HG03520 (cell line): ENCODE measurements around the gene LPP.

Experiments used
- ATAC-seq: cut with Tn5 transposase; IDR thresholded peaks from one replicate; pipeline ENCODE4 v1.9.1; 2021; ENCODE audit warnings: mild to moderate bottlenecking, moderate library complexity; ENCODE audit not compliant: unreplicated experiment

The LPP gene

DNA sequence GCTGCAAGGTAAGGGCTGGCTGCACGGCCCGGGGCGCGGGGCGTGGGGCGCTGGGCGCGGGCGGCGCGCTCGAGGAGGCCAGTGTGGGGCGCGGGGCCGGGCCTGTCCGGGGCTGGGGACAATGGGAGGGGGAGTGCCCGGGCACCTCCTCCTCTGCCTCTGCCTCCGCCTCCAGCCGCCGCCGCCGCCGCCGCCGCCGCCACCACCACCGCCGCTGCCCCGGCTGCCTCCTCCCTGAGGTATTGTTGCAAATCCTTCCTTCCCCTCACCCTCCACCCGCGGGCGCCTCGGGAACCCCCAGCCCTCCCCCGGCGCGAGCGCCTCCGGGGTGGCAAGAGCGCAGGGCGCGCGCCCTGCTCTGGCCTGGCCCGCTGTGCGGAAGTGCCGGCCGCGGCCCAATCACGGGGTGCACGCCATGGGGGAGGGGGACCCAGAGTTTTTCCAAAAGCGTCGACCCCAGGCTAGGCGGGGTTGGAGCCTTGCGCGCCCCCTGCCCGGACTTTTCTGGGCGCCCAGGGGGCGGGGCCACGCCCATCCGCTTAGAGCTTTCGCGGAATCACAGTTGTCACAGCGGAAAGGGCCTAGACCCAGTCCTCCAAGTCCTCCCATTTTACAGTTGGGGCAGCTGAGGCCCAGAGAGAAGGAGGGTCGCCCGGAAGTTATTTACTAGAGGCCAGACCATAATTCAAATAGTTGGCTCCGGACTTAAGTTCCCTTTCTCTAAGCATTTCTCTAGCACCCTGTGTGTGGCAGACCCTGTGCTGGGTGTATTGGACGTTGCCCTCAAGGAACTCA, at the start of gene LPP:
TSS of gene LPP (plus strand) at position 144 of the 795 bp plus-strand sequence. CDS start 251,964 bp downstream, outside the sequence.
- ATAC-seq: peak; percentile 72

DNA sequence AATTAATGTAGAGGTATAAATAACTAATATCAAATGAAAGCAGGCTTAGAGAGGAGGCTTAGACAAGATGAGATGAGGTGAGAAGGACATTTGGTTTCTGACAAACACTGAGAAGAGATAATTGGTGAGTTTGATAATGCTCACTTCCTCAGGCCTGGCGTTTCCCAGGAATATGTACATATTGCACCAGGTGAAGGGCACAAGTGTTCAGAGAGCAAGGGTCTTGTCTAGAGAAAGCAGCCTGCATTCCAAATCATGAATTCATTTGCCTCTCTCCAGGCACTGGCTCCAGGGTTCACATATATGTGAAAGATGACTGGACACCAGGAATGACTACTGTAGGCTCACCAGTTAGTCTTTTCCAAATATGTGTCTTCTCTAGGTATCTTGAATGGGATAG, 48.0 kb upstream of the LPP start:
- ATAC-seq: no peak

DNA sequence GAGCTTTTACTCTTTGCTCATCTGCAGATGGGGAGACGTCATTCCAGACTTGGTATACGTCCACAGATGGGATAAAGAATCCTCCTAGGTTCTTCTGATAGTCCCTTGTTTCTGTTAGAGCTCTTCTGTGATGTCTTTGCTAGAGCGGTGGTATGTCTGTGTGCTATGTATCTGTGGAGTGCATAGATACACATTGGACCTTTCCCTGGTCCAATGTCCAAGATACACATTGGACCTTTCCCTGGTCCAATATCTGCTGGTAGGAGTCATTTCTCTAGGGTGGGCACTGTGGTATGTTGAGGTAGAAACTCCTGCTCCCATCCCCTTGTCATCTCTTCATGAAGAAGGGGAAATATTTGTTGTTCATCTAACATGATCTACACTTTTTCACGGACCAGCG, 47.5 kb upstream of the LPP start:
- no peak for ATAC-seq

- no peak for ATAC-seq
These were observed 46.8 kb upstream of the LPP start for GRCh38 chr3:188106887-188107830.

- no peak for ATAC-seq
These were observed 45.1 kb upstream of the LPP start for GRCh38 chr3:188108703-188109412.

DNA sequence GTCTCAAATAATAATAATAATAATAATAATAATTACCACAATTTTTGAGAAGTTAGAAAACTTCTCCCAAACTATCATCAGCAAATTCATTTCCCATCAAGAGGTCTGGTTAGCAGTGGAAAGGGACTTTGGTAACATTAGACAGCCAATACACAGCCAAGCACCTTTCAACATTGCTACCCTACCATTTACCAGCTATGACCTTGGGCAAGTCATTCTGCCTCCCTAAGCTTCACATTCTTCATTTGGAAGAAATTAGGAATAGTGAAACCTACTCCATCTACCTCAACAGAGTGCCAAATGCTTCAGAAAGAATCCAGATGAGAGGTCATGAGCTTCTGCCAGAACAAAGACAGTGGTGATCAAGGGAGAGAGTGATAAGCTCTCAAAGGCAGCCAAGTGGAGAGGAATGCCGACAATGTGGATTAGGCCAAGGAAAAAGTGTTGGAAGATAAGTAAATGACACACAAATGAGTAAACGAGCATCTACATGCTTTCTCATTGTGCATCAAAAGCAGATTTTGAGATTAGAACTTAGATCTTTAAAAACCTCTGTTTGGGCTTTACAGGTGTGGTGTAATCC, 42.9 kb upstream of the LPP start:
- no peak for ATAC-seq

GRCh38 chr3:188113756-188114155, 40.2 kb upstream of the LPP start:
- ATAC-seq: no peak

GRCh38 chr3:188119846-188120245, 34.1 kb upstream of the LPP start:
- ATAC-seq: no peak

- no peak for ATAC-seq
These were observed 31.3 kb upstream of the LPP start for GRCh38 chr3:188122571-188123169.

DNA sequence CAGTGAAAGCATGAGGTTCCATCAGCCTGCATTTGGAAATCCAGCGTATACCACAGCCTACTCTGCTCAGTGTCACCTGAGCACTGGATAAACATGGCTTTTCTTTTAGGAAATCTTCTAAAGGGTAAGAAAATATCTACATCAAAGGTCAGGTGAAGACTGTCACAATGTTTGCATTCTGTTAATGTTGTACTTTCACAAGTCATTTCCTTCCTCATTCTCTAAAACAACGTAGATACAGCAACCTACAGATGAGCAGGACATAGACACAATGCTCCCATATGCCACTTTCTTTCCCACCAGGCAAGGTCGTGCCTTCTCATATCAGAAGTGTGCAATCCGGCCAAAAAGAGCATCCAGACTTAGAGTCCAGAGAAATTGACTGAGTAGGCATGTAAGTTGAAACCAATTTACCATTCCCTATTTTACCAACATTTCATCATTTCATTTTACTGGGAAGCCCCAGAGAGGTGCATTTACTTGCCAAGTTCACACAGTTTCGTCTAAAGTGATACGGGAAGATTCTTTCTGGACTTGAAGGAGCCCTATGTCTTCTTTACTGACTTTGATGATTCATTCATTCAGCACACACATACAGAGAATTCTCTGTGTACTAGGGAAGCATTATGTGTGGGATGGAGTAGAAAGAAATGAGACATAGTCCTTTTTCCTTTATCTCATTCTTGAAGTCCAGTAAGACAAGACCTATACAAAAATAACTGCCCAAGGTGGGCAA, 30.6 kb upstream of the LPP start:
- ATAC-seq: no peak

DNA sequence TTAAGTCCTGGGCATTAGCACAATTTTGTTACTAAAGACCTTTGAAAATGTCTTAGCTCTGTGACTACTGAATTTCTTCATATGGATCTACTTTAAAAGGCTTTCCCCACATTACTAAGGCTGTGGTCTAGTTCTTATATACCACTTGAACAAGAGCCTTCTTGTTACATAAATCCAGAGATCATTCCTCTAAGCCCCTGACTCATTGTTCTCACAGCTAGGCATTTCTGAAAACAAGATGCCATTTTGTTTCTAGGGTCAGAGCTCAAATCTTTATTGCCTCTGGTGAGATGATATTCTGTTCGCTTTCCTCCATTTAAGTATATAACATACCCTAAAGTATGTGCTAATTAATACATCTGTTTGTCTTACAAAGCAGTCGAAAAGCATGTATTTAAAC, 29.8 kb upstream of the LPP start:
- ATAC-seq: no peak

GRCh38 chr3:188125076-188125475, 28.9 kb upstream of the LPP start:
- no peak for ATAC-seq

DNA sequence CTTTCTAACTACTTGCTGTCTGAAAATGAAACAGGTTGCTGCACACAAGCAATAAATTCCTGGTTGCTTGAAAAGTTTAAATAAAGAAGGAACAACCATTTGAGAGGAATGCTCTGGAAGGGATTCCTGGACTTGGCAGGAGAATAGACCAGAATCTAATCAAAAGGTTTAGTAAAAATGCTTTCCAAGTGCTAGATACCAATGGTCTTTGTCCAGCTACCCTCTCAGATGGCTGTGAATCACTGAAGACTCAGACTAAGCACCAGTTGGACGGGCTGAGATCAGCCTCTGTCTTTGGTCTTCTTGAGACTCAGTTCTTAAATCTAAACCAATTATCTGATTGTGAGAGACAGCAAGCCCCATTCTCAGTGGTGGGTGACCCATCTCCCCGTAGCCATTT, 27.7 kb upstream of the LPP start:
- no peak for ATAC-seq

GRCh38 chr3:188126934-188127333, 27.0 kb upstream of the LPP start:
- no peak for ATAC-seq

GRCh38 chr3:188128905-188129304, 25.1 kb upstream of the LPP start:
- no peak for ATAC-seq

- ATAC-seq: peak; percentile 64
These were observed 22.9 kb upstream of the LPP start for GRCh38 chr3:188131023-188131422.

GRCh38 chr3:188133219-188133618, 20.7 kb upstream of the LPP start:
- ATAC-seq: no peak

DNA sequence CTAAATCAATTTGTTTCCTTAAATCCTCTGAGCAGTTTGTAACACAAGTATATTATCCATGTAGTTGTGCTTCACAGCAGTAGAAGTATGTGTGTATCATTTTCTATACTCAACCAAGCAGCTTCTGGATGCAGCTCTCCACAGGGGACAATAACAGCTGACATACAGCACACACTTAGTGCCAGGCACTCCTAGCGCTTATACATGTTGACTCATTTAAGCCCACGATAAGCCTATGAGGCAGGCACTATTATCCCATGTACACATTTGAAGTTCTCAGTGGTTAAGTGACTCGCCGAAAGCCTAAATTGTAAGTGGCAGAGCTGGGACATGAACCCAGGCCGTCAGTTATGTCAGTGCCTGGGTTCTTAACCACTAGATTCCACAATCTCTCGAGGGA, 20.3 kb upstream of the LPP start:
- no peak for ATAC-seq

GRCh38 chr3:188134079-188134478, 19.9 kb upstream of the LPP start:
- ATAC-seq: no peak

- no peak for ATAC-seq
These were observed 19.1 kb upstream of the LPP start for GRCh38 chr3:188134856-188135255.
